Measurements from ENCODE around the gene DHH. TPM values are rescaled to one million over a fixed set of nuclear protein-coding genes. Genes with fewer than 3 reads are reported as not detected.

Gene DHH
- total RNA-seq, 1 experiment from 2014 or later: not detected

GRCh38 chr12:49037111-49037946, 57.3 kb downstream of the DHH start:
- H3K4me1 Mint-ChIP-seq (ENCODE audit: low read depth, unreplicated experiment): no peaks in the 10 kb centered on the region
- no peak for DNase-seq
- no peaks in the 10 kb centered on the region for H3K9me3 Mint-ChIP-seq (ENCODE audit: low read depth, unreplicated experiment)
- no peaks in the 10 kb centered on the region for H3K27me3 Mint-ChIP-seq (ENCODE audit: unreplicated experiment)
- H3K36me3 Mint-ChIP-seq (ENCODE audit: insufficient read depth, unreplicated experiment): peaks cover 43% of the 10 kb centered on the region
- no peak overlapping the region for H3K27ac Mint-ChIP-seq (ENCODE audit: unreplicated experiment)
- no peak overlapping the region for H3K4me3 Mint-ChIP-seq (ENCODE audit: low read depth, unreplicated experiment)
- CTCF ChIA-PET: interaction anchor here (0.6 kb wide), 1 partner anchor 10 kb away, joined by 3 read pairs; no protein-coding TSS in a partner anchor
- BruUV-seq (replicated peaks): no TSS peak
- intact Hi-C loops (cut with micrococcal nuclease; ENCODE audit: unreplicated experiment): no loop called here
- TF ChIP-seq CTCF (IDR thresholded peaks at IDR 0.05; ENCODE audit: unreplicated experiment): no peak

Other genes starting within 250 kb of the DHH start
- gene DDX23, start 242.6 kb downstream of the DHH start, total RNA-seq (2022): 80.8 and 89.6 TPM in 2 replicates
- 7.4 and 14.2 TPM in 2 replicates for gene RND1, start 228.9 kb downstream of the DHH start, total RNA-seq (2022)
- gene FKBP11, start 169.3 kb downstream of the DHH start, total RNA-seq (2022): 20.1 and 21.4 TPM in 2 replicates
- gene ARF3, start 137.3 kb downstream of the DHH start, total RNA-seq (2022): 142 and 164 TPM in 2 replicates
- 0.73 TPM in 1 of 2 replicates, not detected in the other for gene WNT10B, start 123.1 kb downstream of the DHH start, total RNA-seq (2022)
- gene WNT1, start 116.5 kb downstream of the DHH start, total RNA-seq (2022): not detected in 2 replicates
- 0.12 and 0.21 TPM in 2 replicates for gene DDN, start 95.4 kb downstream of the DHH start, total RNA-seq (2022)
- gene PRKAG1, start 76.0 kb downstream of the DHH start, total RNA-seq (2022): 34.2 and 36.9 TPM in 2 replicates
- gene KMT2D, start 34.0 kb downstream of the DHH start, total RNA-seq (2022): 72.9 and 79.7 TPM in 2 replicates
- 2.0 and 2.6 TPM in 2 replicates for gene RHEBL1, start 24.8 kb downstream of the DHH start, total RNA-seq (2022)
- 23.3 and 26.4 TPM in 2 replicates for gene LMBR1L, start 16.0 kb upstream of the DHH start, total RNA-seq (2022)
- gene TUBA1B, start 36.6 kb upstream of the DHH start, total RNA-seq (2022): 690 and 793 TPM in 2 replicates
- 9.2 and 11.5 TPM in 2 replicates for gene TUBA1A, start 94.3 kb upstream of the DHH start, total RNA-seq (2022)
- 469 and 472 TPM in 2 replicates for gene TUBA1C, start 170.3 kb upstream of the DHH start, total RNA-seq (2022)
- gene PRPH, start 200.3 kb upstream of the DHH start, total RNA-seq (2022): not detected in 2 replicates
- gene TROAP, start 228.5 kb upstream of the DHH start, total RNA-seq (2022): 38.5 and 49.8 TPM in 2 replicates
- not detected in 2 replicates for gene C1QL4, start 242.4 kb upstream of the DHH start, total RNA-seq (2022)

Data from Calu3 (cell line).